Hypothalamus (tissue), 51 donors: ENCODE data around the gene MRPL37.
"Not testable (repeated sequence)": the region's sequence is repeated elsewhere in the genome, so short reads cannot be mapped to it uniquely, and the experiment has no call there.

Experiments used
- DNase-seq, 51 donors: peaks; one replicate each; lab custom pipeline; 2025; lab: John Stamatoyannopoulos, UW

The MRPL37 gene

DNA sequence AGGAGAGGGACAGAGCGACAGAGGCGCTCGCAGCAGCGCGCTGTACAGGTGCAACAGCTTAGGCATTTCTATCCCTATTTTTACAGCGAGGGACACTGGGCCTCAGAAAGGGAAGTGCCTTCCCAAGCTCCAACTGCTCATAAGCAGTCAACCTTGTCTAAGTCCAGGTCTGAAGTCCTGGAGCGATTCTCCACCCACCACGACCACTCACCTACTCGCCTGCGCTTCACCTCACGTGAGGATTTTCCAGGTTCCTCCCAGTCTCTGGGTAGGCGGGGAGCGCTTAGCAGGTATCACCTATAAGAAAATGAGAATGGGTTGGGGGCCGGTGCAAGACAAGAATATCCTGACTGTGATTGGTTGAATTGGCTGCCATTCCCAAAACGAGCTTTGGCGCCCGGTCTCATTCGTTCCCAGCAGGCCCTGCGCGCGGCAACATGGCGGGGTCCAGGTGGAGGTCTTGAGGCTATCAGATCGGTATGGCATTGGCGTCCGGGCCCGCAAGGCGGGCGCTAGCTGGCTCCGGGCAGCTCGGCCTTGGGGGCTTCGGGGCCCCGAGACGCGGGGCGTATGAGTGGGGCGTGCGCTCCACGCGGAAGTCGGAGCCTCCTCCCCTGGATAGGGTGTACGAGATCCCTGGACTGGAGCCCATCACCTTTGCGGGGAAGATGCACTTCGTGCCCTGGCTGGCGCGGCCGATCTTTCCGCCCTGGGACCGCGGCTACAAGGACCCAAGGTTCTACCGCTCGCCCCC is at the start of gene MRPL37, which contains the start of gene CYB5RL:
Gene MRPL37, plus strand, starts transcription at position 403 of the 754 bp plus-strand sequence. Its CDS starts 77 bp downstream, at position 480.
Gene CYB5RL, minus strand, starts transcription at position 266 of the 754 bp plus-strand sequence. CDS start 4,414 bp downstream, outside the sequence.
- peak; percentile 34 to 96 (median 86) for DNase-seq

DNA sequence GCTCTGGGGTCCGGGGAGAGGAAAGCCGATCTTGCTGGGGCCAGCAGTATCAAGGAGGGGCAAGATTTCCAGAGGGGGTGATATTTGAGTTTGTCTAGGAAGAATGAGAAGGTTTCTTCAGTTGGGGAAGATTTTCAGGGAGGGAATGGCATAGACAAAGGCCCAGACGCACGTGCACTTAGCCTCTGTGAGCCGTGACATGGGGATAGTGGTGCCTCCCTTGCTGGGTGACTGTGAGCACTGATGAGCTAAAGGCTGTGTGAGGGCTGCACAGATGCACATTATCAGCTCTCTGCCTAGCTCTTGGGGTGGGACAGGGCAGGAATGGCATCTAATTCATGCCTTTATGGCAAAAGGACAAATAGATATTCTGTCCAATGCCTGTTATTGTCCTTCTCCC is 49.0 kb upstream of the MRPL37 start:
- no peak for DNase-seq

DNA sequence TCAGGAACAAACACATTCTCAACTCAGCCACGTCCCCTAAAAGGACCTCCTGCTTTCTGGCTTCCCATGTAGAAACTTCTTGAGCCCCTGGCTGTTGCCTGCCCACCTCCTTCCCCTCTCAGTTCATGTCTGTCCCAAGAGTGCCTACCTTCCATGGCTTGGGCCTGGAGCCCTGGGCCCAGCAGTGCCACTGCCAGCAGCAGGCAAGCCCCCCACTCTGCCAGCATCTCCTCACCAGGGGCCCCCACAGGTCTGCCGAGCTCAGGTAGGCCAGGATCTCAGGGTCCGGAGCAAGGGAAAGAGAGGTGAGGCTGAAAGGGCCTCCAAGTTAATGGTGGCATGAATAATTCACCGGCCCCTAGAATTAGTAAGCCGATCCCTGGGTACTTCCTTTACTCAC is 47.3 kb upstream of the MRPL37 start, which contains the start of gene CDCP2:
Gene CDCP2, minus strand, starts transcription at position 305 of the 400 bp plus-strand sequence. Its CDS starts 78 bp downstream, at position 227.
- DNase-seq, result no peak

DNA sequence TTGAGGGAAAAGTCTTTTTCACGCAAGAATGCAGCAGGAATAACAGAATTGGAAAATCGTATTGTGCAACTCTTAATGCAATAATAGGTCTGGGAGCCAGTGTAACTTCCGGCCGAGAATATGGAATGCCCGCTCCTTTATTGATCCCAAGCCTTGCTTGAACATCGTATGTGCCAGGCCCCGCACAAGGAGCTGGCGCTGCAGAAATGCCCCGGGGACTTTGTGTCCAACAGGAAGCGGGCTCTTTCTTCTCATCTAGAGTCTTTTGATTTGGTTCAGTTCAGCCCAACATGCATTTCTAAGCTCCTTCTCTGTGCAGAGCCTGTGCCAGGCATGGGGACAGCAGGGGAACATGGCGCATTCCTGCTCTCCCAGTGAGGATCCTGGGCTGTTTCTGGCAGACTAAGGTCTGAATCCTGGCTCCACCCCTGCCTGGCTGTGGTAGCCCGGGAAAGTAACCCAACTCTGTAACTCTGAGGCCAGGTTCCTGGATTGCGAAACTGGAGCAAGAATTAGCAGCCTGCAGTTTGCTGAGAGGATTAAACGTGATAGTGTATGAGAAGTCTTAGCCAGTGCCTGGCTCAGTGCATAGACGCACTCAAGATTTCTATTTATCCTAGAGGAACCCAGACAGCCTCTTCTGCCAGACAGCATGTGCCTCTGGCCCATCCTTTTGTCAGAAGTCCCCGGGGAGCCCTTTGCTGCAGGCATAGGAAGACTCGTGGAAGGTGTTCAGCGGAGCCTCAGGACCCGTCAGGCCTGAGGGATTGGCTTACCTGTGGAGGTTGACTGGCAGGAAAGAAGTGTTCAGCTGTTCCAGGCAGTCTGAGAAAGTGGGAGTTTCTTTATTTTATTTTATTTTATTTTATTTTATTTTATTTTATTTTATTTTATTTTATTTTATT is 46.2 kb upstream of the MRPL37 start:
- peak in 4 of 51 donors; percentile 9 to 16 (median 12) for DNase-seq

DNA sequence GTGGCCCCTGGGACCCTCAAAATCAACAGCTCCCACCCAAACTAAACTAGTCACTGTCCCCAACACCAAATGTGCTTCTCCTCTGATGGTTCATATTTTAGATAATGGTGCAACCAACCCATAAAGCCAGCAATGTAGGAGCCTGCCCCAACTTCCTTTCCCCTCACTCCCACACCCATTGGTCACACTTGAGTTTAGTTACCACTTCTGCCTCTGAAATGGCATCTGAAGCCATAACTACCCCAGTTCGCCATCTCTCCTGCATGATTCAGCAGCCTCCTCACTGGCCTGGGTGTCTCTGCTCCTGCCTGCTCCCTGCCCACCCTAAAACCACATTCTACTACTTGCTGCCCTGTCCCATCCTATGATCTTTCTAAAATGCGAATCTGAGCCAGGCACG is 43.8 kb upstream of the MRPL37 start:
- no peak for DNase-seq

DNA sequence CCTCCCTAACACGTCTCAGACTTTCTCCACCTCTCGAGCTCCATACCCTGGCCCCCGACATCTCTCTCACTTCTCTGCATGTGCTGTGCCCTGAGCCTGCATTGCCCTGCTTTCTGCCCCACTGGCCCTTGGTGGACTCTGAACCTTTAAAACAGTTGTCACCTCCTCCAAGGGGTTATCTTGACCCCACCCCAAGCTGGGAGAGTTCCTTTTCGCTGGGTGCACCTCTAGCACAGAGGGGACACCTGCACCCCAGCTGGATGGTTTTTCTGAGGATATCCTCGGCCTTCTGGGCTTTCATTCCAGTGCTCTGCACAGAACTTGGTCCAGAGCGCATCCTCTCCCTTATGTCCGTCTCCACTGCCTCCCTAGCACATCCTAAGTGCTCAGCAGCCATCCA is 43.0 kb upstream of the MRPL37 start:
- no peak for DNase-seq

DNA sequence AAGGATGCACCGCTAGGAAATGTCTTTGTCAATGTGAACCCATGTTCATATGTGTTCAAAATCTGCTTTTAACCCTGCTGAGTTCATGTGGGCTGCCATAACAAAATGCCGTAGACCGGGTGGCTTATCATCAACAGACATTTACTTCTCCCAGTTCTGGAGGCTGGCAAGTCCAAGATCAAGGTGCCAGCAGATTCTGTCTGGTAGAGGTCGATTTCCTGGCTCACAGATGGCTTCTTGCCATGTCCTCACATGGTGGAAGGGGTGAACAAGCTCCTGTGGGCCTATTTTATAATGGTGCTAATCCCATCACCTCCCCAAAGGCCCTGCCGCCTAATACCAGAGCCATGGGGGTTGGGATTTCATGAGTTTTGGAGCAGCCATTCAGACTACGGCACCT is 42.6 kb upstream of the MRPL37 start:
- no peak for DNase-seq

DNA sequence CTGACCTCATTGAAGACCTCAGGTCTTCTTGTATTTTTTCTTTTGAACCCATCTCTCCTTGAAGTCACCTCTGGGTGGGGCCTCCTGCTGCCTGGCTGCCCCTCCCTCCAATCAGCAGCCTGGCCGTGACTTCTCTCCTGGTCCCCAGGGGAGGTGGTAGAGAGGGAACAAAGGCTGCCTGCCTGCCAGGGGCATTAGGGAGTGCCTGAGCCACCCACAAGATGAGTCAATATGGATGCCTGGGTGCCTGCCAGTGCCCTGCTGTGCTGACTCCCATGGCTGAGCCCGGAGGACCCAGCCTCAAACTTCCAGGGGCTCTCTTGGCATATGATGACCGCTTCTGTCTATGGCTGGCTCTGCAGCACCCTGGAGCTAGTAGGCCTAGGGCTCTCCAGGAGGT is 41.9 kb upstream of the MRPL37 start:
- no peak for DNase-seq

DNA sequence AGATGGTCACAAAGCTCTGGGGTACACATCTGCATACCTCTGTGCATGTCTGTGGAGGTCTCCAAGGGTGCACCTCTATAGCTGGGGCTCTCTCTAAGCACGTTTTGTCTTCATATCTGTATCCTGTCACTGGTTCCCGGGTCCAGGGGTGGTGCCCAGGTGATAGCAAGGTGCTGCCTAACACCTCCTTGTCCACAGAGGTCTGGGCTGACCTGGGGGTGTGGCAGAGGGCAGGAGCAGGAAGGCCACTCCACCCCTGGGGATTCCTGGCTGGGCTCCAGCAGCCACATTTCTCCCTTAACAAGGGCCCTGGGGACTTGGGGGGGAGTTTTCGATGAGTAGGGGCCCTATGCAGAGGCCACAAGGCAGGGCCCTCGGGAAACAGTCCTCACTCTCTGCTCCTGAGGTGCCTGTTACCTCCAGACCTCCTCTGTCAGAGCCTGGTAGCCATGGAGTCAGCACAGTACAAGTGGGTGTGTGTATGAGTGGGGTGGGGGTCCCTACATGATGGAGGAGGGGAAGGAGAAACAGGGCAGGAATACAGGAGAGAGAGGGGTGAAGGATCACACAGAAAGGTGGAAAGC is 40.1 kb upstream of the MRPL37 start:
- no peak for DNase-seq

DNA sequence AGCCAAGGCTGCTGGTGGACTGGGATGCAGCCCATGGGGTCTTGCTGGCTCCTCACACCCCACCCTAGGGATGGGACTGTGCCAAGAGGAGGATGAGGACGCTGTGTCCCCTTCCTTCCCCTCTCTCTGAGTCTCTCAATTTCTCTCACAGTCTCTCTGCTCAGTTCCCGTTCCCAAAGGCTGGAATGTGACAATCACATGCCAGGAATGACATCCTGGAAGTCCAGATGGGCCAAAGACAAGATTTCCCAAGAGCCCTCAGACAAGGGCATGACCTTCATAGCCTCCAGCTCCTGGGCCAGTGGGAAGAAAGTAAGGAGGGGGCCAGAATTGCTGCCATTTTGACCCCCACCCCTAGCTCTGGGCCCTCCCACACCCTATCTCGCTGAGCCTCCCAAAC is 39.6 kb upstream of the MRPL37 start:
- DNase-seq, result no peak

DNA sequence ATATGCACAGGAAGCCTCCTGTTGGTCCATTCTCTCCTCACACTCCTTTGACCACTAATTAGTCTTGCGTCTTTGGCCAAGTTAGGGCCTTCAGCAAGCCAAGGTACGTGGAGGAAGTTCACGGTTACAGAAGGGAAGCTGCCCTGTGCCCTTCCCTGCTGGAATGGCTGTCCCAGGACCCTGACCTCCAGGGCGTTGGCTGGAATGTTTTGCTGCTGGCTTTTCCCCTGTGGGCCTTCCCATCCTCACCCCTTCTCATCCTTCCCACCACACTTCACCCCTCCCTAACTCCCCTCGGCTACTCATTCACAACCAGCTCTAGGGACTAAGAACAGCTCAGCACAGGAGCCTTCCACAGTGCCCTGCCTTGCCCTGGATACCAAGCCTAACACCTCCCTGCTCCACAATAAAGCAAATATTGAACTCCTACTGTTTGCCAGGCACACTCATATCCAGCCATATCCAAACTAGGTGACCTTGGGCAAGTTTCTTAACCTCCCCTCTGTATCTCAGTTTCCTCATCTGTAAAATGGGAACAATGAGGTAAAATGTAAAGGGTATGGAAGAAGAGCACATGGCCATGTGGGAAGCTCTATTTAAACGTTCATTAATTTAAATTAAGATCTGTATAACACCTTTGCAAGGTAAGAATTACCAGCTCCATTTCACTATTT is 38.3 kb upstream of the MRPL37 start:
- DNase-seq, result no peak

DNA sequence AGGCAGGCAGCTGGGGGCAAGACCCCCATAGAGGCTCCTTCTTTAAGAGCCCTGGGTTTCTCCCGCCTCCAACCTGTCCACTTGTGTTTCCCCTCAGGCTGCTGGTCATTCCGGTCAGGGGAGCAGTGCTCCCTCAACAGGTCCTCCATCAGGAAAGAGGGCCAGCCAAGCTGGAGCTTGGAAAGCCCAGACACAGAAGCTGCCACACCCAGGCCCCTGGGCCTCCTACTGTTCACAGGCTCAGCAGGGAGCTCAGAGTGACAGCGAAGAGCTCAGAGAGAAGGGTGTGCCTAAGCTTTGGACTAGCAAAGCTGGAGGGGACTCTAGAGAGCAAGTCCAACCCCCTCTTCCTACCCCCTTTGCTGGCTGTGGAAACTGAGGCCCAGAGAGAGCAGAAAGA is 36.9 kb upstream of the MRPL37 start:
- no peak for DNase-seq

DNA sequence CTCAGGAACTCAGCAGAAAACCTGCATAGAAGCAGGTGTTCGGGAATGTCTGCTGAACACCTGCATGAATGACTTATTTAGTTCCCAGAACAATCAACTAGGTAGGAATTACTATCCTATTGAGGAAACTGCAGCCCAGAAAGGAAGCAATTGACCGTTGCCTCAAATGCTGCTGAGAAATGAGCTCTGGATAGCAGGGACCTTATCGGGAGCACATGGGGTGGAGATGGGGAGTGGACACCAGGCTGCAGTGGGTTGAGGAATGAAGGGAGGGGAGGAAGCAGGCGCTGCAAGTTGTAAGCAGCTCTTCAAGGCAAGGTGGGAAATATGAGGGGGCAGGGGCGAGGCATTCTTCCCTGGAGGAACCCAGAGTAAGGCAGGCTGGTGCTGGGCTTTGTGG is 36.4 kb upstream of the MRPL37 start:
- DNase-seq, result no peak

DNA sequence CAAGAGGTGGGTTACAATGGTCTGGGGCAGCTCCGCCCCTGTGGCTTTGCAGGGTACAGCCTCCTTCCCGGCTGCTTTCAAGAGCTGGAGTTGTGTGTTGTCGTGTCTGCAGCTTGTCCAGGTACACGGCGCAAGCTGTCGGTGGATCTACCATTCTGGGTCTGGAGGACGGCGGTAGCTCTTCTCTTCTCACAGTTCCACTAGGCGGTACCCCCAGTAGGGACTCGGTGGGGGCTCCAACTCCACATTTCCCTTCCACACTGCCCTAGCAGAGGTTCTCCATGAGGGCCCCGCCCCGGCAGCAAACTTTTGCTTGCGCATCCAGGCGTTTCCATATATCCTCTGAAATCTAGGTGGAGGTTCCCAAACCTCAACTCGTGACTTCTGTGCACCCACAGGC is 34.8 kb upstream of the MRPL37 start:
- DNase-seq, result no peak

DNA sequence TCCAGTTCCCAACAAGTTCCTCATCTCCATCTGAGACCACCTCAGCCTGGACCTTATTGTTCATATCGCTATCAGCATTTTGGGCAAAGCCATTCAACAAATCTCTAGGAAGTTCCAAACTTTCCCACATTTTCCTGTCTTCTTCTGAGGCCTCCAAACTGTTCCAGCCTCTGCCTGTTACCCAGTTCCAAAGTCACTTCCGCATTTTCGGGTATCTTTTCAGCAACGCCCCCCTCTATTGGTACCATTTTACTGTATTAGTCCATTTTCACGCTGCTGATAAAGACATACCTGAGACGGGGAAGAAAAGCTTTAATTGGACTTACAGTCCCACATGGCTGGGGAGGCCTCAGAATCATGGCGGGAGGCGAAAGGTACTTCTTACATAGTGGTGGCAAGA is 33.6 kb upstream of the MRPL37 start:
- not testable (repeated sequence) for DNase-seq

DNA sequence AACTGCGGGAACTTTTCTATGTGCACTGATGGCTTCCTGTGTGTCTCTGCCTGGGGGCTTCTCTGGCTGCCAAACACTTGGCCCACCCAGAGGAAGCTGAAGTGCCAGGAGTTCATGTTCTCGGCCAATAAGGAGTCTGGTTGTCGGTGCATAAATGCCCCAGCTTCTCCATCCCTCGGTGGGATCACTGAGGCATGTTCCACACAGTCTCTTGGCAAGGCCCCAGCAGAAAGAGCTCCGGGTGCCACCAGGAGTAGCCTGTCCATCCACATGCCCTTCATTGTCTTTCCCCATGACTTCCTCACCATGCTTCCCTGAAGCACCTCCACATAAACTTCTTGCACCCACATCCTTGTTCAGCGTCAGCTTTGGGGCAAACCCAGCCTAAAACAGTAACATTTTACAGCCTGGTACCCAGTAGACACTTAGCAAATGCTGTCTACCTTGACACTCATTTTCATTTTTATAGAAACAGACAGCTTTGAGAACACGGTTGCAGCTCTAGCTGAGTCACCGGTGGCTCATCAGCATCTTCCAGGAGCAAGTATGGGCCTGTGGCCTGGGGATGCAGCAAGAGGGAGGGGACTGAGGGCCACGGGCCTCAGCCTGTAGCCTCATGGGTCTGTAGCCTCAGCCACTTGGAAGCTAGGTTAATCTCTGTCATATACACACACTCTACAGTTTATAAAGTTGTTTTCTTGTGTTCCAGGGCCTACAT is 32.4 kb upstream of the MRPL37 start:
- DNase-seq, result peak in 2 of 51 donors; percentile 2 to 18

DNA sequence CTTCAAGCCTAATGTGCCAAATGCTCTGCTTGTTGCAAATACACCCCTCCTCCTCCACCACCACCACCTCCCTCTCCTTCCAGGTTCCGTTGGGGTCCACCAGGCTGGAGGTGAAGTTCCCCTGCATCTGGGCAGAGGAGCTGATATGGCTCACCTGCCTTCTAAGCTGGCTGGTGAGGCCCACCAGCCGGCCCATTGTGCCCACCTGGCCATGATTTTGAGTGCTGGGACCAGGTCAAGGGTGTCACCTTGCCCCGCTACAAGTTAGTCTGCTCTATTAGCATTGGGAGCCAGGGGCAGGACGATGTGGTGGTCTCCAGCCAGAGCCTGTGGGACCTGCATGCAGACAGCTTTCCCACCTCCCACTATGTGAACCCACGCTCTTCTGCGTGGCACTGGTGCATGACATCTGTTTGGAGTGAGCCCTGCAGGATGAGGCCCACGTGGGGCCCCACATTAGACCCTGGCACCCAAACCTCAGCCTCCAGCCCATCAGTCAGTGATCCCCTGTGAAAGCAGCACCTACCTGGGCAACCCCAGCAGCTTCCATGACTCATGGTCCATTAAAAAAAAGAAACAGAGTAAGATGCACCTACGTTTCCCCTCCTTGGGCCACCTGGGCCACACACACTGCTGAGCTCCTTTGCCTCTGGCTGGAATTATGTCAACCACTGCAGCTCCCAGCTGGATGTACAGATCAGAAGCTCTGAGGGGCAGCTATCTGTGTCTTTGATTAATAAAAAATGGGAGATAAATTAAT is 31.6 kb upstream of the MRPL37 start:
- no peak for DNase-seq

DNA sequence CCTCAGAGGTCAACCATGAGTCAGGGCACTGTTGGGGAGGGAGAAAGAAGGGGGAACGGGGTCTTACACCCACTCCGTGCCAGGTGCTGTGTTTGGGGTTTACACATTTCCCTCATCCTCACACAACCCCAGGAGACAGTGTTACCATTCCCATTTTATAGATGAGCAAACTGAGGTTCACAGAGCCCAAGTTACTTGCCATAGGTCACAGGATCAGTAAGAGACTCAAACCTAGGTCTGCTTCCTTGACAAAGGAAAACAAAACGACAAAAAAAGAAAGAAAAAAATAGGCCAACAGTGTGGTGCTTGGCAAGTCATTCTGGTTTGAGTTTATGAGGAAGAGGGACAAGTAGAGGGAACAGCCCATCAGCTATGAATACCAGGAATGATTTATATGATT is 30.9 kb upstream of the MRPL37 start:
- no peak for DNase-seq

DNA sequence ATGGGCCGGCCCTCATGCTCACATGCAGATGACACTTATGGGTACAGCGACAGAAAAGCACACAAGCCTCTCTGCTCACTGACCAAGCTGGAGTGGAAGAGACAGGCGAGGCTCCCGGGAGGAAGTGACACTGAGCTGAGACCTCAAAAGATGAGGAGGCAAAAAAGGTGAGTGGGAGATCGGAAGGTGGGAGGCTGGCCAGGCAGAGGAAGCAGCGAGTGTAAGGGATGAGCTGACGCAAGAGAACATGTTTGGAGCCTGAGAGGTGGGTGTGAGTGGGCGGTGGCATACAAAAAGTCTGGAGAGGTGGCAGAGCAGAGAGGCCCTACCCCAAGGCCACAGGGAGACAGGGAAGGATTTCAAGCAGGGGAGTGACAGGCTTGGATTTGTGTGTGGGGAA is 29.0 kb upstream of the MRPL37 start:
- peak in 1 of 51 donors; percentile 34 for DNase-seq
